GM19099 (cell line): ENCODE data around the gene COX7A2.

ENCODE experiments used
- POLR2A ChIP-seq: IDR thresholded peaks from 3 replicates; pipeline ENCODE4 v1.6.1; 2011; ENCODE audit warnings: low read depth; ENCODE audit not compliant: insufficient read length; ENCODE audit errors: extremely low read depth

The COX7A2 gene

GRCh38 chr6:75215291-75215690, 28.3 kb downstream of the COX7A2 start:
- TF ChIP-seq POLR2A = no peak

- no peak for TF ChIP-seq POLR2A
Measured at GRCh38 chr6:75213732-75214131, 29.9 kb downstream of the COX7A2 start.

GRCh38 chr6:75213112-75213511, 30.5 kb downstream of the COX7A2 start:
- no peak for TF ChIP-seq POLR2A

- no peak for TF ChIP-seq POLR2A
Measured at GRCh38 chr6:75211920-75212590, 31.5 kb downstream of the COX7A2 start.

- TF ChIP-seq POLR2A = no peak
Measured at GRCh38 chr6:75210885-75211739, 32.5 kb downstream of the COX7A2 start.

- no peak for TF ChIP-seq POLR2A
Measured at GRCh38 chr6:75209184-75209723, 34.3 kb downstream of the COX7A2 start.

- no peak for TF ChIP-seq POLR2A
Measured at GRCh38 chr6:75208298-75209183, 35.1 kb downstream of the COX7A2 start.

GRCh38 chr6:75206576-75207342, 36.8 kb downstream of the COX7A2 start:
- TF ChIP-seq POLR2A = no peak

GRCh38 chr6:75205776-75206575, 37.6 kb downstream of the COX7A2 start, which contains the start of gene COL12A1:
TSS of gene COL12A1 (minus strand) at chr6:75206053. CDS start at chr6:75202792, 3,261 bp downstream.
- TF ChIP-seq POLR2A = no peak

GRCh38 chr6:75204959-75205775, 38.4 kb downstream of the COX7A2 start:
- TF ChIP-seq POLR2A = no peak

- no peak for TF ChIP-seq POLR2A
Measured at GRCh38 chr6:75204217-75204958, 39.2 kb downstream of the COX7A2 start.

- TF ChIP-seq POLR2A = no peak
Measured at GRCh38 chr6:75203721-75204120, 39.9 kb downstream of the COX7A2 start.
